HPDE6-E6E7 (cell line): ENCODE data around the gene KLHL14.
A peak's percentile ranks its signal among the peaks of the same experiment; 100 is the strongest.
"Not testable (repeated sequence)": the region's sequence is repeated elsewhere in the genome, so short reads cannot be mapped to it uniquely, and the experiment has no call there.

Source experiments
- DNase-seq: peaks from one replicate; pipeline ENCODE4 v3.0.0; 2011; ENCODE audit warnings: missing footprints; ENCODE audit errors: extremely low spot score

KLHL14 gene

DNA sequence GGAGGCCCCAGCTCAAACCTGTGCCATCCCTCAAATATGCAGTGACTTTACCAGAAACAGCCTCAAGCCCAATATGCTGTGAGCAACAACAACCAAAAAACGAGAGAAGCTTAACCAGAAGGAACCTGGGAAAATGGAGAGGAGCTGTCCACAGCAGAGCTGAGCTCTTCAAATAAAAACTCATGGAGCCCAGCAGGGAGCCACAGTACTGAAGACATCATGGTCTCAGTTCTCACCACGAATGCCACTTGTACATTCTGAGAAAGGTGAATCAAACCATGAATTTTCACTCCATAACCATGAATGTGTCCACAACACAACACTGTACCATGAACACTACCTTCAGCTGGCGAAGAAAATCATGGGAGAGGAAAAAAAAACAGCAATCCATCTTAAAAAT lies 50.5 kb downstream of the KLHL14 start:
- DNase-seq = no peak

DNA sequence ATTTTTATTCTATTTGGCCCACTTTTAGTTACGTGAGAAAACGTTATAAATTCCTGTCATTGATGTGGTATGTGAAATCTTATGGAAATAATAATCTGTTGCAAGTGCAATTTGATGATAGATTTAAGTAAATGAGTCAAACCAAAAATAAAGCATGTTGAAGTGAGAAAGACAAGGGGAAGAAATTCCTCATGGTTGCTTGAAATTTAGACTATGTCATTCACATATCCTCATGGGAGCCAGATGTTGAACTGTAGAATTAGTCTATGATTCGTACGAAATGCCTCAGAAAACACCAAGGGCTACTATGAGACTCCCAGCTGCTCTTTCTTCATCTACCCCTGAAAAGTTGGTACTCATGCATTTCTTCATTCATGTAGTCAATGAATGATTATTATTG lies 55.7 kb downstream of the KLHL14 start:
- DNase-seq = no peak

DNA sequence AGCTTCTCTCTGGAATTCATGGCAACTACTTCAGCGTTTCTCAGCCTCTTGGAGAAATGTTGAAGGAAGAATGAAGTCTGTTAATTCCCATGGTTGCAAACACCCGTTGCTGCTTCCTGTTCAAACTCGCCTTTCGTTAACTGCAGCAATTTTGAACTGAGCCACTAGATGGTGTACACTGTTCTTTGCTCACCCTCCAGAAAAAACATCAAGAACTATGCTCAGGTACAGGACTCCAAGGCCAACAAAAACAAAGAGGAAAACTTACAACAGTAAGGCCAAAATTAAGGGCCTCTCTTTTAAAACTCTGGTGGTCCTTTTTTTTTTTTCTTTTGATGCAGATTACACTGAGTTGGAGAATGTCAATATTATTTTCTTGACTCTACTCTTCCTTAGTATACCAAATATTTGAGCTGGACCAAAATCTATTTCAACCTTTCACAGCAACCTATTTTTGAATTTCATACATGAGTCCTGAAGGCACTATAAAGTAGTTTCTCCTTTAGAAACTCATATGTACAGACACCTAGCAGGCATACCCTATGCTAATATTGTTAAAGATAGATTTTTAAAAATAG lies 58.2 kb downstream of the KLHL14 start:
- peak; percentile 31 for DNase-seq

DNA sequence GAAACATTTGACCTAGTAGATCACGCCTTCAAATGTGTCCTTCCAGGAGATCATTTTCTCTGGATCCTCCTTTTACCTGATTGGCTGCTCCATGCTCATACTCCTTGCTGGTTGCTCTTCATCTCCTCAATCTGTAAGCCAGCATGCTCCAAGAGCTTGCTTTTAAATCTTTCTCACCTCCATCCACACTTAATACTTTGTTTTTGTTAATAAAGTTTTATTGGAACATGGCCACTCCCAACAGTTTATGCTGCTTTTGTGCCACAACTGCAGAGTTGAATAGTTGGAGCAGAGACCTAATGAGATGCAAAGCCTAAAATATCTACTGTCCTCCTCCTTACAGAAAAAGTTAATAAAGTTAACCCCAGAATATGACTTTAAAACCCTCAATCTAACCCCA lies 60.0 kb downstream of the KLHL14 start:
- DNase-seq = no peak

DNA sequence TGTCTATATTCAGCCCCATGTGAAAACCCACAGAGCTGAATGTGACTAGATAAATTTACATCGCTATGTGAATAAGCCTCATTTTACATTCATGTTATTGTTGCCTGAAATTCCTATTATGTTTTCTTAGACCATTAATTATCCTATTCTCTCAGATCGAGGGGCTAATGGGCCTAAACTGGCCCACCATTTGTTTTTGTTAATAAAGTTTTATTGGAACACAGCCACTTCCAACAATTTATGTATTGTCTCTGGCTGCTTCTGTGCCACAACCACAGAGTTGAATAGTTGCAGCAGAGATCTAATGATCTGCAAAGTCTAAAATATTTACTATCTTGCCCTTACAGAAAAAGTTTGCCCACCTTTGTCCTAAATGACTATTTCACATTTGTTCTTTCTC lies 61.0 kb downstream of the KLHL14 start:
- DNase-seq = no peak

DNA sequence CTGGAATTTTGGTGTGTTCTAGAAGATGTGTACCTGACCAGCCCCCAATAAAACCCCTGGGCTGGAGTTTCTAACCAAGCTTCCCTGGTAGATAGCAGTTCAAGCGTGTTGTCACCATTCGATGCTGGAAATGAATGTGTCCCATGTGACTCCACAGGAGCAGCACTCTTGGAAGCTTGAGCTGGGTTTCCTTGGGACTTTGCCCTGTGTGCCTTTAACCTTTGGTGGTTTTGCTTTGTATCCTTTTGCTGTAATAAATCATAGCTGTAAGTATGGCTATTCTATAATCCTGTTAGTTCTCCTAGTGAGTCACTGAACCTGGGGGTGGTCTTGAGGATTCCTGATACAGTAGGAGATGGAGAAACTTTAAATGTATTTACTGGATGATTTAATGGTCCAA lies 65.2 kb downstream of the KLHL14 start:
- no peak for DNase-seq

DNA sequence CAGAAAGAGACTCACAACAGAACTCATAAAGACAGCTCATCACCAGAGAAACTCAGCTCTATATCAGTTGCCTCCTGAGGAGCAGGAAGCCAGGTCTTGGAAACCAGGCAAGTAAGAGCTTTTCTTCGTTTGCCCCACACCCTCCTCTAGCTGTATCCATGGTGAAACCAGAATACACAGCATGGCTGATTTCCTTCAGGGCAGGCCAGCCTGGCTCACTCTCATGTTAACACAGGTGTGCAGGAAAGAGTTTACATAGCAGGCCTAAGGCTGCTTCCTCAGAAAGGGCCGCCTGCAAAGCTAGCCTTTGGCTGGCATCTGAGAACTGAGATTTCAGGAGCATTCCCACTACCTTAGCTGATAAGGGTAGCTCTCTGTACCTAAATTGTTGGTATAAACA lies 65.7 kb downstream of the KLHL14 start:
- DNase-seq = no peak

DNA sequence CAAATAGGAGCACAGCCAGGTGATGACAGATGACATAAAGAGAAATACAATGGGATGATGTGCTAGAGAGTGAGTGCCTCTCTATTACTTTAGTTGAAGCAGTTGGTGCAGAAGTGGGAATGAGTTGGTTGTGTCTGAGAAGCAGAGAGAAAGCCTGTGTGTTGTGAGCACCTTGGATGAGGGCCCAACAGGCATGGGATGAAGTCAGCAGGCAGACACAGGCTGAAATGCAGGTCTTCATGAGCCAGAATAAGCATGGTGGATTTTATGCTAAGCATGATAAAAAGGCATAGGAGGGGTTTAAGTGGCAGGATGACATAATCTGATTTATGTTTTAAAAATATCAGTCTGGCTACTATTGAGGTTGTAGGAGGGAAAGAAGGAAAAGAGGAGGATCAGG lies 71.5 kb downstream of the KLHL14 start:
- DNase-seq = no peak

DNA sequence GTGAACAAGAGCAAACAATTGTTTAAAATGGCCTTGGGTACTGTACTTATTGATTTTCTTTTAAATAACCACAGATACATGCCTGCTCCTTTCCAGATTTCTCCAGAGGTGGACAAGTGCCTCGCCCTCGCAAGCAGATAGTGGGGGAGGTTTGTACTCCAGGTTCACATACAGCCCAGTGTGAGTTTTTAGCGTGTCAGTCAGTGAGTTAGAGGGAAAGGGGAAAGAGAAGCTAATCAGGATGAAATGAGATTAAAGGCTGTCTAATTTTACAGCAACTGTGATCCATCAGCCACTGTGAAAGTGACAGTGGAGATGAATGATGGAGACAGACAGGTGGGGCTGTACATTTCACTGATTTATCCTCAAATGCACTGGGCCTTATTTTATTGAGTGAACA lies 74.7 kb downstream of the KLHL14 start:
- no peak for DNase-seq

DNA sequence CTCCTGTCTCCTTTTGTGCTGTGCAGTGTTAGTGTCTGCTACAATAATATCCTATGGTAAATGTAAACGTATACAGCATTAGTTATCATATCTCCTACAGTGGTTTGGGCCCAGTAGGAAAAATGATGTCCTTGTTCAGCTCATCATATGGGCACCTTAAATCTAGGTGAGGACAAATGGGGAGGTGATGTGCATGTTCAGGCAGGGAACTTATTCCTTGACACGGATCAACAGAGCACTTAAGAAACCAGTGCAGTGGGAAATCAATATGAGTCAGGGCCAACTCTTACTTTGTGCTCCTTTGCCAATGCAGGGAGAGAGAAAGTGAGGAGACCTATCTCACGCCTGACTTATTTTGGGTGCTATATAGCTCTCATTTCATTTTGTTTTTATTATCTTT lies 76.4 kb downstream of the KLHL14 start:
- DNase-seq = no peak

DNA sequence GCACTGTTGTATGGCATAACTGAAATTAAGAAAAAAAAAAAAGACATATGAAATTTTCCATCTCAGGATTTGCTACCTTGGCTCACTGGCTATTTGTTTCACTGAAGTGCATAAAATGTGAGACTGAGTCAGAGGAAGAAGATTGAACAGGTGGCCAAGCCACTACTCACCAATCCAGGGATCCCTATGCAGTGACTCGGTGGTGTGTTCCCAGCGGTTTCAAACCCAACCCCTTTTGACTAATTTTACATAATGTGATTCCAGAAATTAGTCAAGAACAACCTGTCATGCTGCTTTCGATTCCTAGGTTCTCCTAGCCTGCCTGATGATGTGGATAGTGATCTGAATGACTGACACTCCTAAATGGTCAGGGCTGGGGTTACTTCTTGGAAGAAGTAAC lies 77.3 kb downstream of the KLHL14 start:
- DNase-seq = no peak

DNA sequence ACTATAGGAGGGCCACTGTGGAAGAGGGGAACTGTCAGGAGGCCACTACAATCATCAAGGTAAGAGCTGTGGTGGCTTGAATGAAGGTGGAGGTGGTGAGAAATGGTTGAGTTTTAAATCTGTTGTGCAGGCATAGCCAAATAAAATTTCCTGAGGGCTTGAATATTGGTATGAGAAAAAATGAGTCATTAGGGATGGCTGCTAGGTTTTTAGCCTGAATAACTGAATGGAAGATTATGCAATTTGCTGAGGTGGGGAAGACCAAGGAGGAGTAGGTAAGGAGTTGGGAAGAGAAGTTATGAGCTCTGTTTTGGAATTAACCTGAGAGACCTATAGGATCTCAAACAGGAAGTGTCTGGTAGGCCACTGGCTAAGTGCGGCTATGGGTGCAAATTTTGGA lies 84.0 kb downstream of the KLHL14 start:
- no peak for DNase-seq

DNA sequence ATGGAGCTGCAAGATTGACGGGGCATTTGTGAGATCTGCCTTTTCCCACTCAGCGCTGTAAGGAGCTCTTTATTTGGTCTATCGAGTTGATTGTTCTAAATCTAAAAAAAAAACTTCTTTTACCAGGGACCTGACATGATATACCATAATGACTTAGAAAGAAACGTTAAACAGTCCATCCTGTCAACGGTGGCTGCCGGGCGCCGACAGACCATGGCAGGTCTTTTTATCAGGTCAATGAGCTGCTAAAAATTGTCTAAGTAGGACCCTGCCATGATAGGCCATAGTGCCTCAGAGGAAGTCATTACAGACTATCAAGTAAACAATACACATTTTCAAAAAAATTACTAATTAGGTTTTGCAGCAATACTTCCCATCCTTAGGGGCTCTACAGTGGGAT lies 87.9 kb downstream of the KLHL14 start:
- DNase-seq = no peak

DNA sequence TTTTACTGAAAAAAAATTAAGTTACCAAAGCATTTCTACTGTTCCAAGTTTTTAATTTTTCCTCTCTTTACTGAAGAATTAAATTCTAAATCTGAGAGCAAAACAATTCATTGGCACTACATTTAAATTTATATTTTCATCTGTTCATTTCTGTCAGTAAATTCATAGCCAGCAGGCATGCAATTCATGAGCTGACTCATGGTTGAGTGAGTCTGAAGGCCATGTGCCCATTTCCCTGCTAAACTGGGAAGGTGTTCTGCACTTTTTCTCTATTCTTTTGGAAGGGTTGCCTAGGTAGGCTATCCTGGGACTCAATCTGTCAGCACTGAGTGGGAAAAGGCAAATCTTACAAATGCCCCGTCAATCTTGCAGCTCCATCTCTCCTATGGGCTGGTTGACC lies 88.7 kb downstream of the KLHL14 start:
- DNase-seq = no peak

DNA sequence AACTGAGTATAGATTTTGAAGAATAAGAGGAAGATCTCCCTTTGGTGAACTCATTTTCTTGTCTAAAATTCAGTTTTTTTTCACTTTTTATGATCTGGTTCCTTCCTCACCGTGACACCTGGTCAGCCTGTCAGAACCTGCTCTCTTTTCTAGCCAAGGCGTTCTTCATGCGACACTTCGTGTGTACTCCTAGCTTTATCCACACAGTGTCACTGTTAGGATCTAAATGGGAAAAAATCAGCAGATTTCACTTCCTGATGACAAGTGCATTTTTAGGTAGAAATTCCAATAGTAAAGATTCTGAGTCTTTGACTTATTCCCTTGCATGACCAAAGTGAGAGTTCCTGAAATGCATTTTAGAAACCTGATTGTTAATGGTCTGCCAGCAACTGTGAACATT lies 89.8 kb downstream of the KLHL14 start:
- no peak for DNase-seq

DNA sequence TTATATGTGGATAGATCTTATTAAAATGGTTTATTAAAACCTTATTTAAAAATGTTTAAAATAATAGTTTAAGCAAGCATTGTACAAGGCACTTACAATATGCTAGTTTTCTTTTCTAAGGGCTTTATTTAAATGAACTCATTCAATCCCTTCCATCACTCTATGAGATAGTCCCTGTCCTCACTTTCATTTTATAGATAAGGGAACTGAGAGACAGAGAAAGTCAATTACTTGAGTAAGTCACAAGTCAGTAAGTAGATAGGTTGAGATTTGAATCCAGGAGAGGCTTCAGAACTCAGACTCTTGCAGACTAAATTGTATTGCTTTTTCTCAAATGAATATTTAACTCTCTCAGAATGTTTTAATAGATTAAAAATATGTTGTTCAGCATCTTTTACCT lies 95.2 kb downstream of the KLHL14 start:
- no peak for DNase-seq

DNA sequence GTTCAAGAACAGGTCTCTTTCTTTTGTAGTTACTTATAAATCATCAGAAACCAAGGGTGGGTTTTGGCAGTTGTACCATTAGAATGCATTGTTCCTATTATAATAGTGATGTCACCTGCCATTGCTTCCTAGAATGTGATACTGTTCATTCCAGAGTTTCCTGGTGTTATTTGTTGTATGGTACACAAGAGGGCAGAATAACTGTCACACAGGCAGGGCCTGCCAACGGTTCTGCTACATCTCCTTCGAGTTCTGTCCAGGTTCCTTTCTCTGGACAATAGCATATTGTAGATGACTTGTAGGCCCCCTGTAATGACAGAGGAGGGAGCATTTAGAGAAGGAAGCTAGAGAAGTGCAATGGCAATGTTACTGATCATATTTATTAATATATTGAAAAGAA lies 98.3 kb downstream of the KLHL14 start:
- DNase-seq = no peak

DNA sequence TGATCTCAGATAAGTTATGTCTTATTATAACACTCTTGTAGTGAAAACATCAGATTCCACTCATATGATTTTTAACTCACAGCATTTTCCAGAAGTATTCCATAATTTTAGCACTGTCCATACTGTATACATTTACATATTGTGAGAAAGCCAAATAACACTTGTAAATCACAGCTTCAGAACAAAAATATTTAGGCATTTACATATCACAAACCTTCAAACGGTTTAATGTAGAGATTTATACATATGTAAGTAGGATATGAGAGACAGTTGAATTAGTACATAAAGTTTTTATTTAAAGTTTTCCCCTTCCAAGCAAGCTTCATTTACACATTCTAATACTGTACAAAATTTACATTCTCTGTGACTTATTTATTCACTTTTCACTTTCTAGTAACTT lies 100.4 kb downstream of the KLHL14 start:
- no peak for DNase-seq

DNA sequence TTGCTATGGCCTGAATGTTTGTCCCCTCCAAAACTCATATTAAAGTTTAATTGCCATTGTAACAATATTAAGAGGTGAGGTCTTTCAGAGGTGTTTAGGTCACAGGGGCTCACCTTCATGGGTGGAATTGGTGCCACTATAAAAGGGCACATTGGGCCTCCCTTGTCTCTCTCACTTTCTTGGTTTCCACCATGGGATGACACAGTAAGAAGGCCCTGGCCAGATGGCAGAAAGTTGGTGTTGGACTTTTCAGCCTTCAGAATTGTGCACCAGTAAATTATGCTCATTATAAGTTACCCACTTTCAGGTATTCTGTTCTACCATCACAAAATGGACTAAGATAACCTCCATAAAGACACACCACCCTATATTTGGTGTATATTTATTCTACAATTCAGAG lies 102.1 kb downstream of the KLHL14 start:
- no peak for DNase-seq

DNA sequence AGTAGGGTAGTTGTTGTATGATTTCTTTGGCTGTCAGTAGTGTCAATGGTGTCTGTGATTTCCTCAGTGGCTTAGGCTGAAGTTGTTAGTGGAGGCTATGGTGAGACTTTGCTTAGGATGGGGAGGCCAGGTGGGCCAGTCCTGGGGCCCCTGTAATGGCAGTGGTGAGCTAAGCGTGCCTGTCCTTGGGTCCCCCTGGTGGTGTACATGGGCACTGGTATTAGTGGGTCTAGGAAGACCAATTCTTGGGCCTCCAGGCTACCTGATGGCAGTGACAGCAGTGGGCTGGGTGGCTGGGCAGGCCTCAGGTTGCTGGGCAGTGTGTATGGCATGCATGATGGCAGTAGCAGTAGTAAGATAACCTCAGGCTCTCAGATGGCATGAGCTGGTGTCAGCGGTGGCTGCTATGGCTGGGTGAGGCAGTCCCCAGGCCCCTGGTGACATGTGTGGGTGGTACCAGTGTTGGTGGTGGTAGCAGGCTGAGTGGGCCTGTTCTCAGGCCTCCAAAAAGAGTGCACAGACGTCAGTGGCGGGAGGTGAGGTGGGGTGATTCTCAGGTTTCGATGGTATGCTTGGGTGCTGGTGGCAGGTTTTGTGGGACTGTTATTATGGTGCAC lies 103.2 kb downstream of the KLHL14 start:
- no peak for DNase-seq

DNA sequence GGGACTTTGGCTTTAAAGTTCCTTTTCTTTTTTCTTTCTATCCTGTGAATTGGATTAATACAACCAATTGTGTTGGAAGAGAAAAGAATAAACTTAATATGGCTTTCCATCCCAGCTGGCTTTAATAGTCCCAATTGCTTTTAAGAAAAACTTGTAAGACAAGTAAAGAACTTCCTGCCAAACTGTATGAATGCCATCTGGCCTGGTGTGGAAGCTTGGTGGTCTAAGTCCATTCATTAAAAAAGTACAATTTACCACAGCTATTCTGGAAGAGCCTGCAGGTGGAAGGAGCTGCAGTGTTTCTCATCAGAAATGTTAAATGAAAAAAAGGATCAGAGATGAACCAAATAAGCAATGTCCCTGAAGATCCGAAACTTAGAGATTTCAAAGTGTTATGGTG lies 103.9 kb downstream of the KLHL14 start:
- DNase-seq = no peak

DNA sequence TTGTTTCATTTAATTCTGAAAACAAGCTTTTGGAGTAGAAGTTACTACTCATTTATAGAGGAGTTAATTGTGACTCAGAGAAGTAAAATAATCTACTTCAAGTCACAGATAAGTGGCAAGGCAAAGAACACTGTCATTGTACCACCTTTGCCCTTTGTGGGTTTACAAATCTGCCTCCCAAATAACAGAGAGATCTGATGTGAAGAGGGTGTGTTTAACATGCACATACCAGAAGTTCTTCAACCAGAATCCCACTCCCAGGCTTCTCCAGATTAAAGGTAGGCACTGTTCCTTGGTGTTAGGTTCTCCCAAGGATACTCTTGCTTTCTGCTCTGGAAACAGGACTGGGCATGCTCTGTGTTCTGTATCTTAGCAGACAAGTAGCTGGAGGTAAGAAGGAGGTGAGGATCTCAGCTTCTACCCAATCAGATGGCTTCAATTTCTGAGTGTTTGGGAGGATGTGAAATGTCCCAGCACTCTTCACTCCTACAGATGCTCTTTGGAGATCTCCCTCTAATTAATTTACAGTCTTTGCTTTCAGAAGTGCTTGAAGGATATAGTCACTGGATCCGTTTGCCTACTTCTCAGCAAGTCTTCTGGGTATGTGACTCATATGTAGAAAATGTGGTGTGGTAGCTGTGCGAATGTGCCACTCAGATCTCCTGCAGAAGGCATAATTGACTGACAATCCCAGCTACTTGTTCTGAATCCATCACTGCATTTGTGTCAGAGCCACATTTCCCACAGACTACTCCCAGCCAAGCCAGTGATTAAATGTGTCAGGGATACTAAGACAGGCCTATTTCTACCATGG lies 111.1 kb downstream of the KLHL14 start:
- DNase-seq = peak; percentile 64

DNA sequence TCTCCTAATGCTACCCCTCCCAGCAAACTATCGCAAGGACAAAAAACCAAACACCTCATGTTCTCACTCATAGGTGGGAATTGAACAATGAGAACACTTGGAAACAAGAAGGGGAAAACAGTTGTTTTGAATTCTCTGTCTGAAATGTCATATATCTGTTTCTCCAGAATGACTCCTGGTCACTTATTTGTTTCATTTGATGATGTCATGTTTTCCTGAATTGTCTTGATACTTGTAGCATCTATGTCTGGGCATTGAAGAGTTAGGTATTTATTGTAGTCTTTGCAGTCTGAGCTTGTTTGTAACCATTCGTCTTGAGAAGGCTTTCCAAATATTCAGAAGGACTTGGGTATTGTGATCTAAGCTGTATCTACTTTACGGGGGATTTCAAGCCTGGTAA lies 118.3 kb downstream of the KLHL14 start:
- DNase-seq = not testable (repeated sequence)
